ENCODE measurements around the gene TF.

The TF gene

GRCh38 chr3:133836497-133837158, 90.4 kb downstream of the TF start:
- no peak for TF ChIP-seq POLR2A (IDR thresholded peaks at IDR 0.05; ENCODE audit: low read depth, low read length)
- FAIRE-seq (no peak), DNase-seq (ENCODE audit: insufficient read length, low spot score) (no peak)

GRCh38 chr3:133837487-133838295, 91.5 kb downstream of the TF start:
- no peak for DNase-seq (ENCODE audit: insufficient read length, low spot score)
- no peak for FAIRE-seq
- TF ChIP-seq POLR2A (IDR thresholded peaks at IDR 0.05; ENCODE audit: low read depth, low read length): no peak

GRCh38 chr3:133838296-133838789, 92.2 kb downstream of the TF start:
- no peak for DNase-seq (ENCODE audit: insufficient read length, low spot score)
- FAIRE-seq: no peak
- TF ChIP-seq POLR2A (IDR thresholded peaks at IDR 0.05; ENCODE audit: low read depth, low read length): no peak

GRCh38 chr3:133838916-133839800, 93.0 kb downstream of the TF start:
- no peak for TF ChIP-seq POLR2A (IDR thresholded peaks at IDR 0.05; ENCODE audit: low read depth, low read length)
- no peak for FAIRE-seq
- no peak for DNase-seq (ENCODE audit: insufficient read length, low spot score)

GRCh38 chr3:133840055-133840737, 94.0 kb downstream of the TF start:
- no peak for TF ChIP-seq POLR2A (IDR thresholded peaks at IDR 0.05; ENCODE audit: low read depth, low read length)
- no peak for DNase-seq (ENCODE audit: insufficient read length, low spot score)
- FAIRE-seq: no peak

- FAIRE-seq: no peak
- no peak for DNase-seq (ENCODE audit: insufficient read length, low spot score)
- TF ChIP-seq POLR2A (IDR thresholded peaks at IDR 0.05; ENCODE audit: low read depth, low read length): no peak
Observed at GRCh38 chr3:133840767-133841166, 94.6 kb downstream of the TF start.

GRCh38 chr3:133841196-133841595, 95.0 kb downstream of the TF start:
- no peak for TF ChIP-seq POLR2A (IDR thresholded peaks at IDR 0.05; ENCODE audit: low read depth, low read length)
- FAIRE-seq (no peak), DNase-seq (ENCODE audit: insufficient read length, low spot score) (no peak)

GRCh38 chr3:133842158-133842557, 96.0 kb downstream of the TF start:
- FAIRE-seq (no peak), DNase-seq (ENCODE audit: insufficient read length, low spot score) (no peak)
- no peak for TF ChIP-seq POLR2A (IDR thresholded peaks at IDR 0.05; ENCODE audit: low read depth, low read length)

GRCh38 chr3:133843634-133844033, 97.4 kb downstream of the TF start:
- TF ChIP-seq POLR2A (IDR thresholded peaks at IDR 0.05; ENCODE audit: low read depth, low read length): no peak
- DNase-seq (ENCODE audit: insufficient read length, low spot score) (no peak), FAIRE-seq (no peak)

- no peak for TF ChIP-seq POLR2A (IDR thresholded peaks at IDR 0.05; ENCODE audit: low read depth, low read length)
- FAIRE-seq (no peak), DNase-seq (ENCODE audit: insufficient read length, low spot score) (no peak)
Observed at GRCh38 chr3:133845127-133845526, 98.9 kb downstream of the TF start.

Measured in H54 (cell line).